ENCODE data around the gene PLCH2. TPM values are rescaled to one million over a fixed set of nuclear protein-coding genes. Genes with fewer than 3 reads are reported as not detected.

PLCH2 gene
- total and polyA plus RNA-seq, 9 of the 15 experiments (the other 6 are each of a cell fraction or from before 2014, with no cell fraction given) = 0.16 TPM; not detected in 8

DNA sequence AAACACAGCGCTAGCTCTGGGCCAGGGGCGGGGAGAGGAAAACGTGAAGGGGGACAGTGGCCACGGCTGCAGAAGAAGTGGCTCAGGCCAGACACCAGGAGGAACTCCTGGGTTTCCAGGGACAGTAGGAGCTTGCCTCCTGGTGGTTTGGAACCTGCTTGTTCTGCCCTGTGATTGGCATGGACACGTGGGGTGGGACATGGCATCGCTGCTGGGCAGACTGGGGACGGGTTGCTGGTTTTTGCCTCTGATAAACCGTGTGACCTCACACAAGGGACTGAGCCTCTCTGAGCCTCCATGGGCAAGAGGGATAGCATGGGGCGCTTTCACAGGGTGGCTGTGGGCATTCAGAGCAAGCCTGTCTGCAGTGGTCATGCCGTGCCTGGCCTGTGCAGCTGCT, 7.5 kb upstream of the PLCH2 start:
- no peaks in the 10 kb centered on the region for H3K36me3 ChIP-seq (ENCODE audit: control insufficient read depth, insufficient read depth, low read length)
- no peak overlapping the region for H3K27ac ChIP-seq (ENCODE audit: extremely low read depth, low read depth, low read length)
- TF ChIP-seq TCF7L2 (IDR thresholded peaks at IDR 0.05; ENCODE audit: low read depth, low read length) (no peak), RBBP5 (IDR thresholded peaks at IDR 0.05; ENCODE audit: borderline replicate concordance, insufficient read depth, low read length, poor library complexity, severe bottlenecking) (no peak), BRCA1 (IDR thresholded peaks at IDR 0.05) (no peak), BRCA1 (CRISPR knock-in tag; IDR thresholded peaks at IDR 0.05) (no peak), CTBP1 (IDR thresholded peaks at IDR 0.05; ENCODE audit: borderline replicate concordance) (no peak)
- TF ChIP-seq, protein P1, sequence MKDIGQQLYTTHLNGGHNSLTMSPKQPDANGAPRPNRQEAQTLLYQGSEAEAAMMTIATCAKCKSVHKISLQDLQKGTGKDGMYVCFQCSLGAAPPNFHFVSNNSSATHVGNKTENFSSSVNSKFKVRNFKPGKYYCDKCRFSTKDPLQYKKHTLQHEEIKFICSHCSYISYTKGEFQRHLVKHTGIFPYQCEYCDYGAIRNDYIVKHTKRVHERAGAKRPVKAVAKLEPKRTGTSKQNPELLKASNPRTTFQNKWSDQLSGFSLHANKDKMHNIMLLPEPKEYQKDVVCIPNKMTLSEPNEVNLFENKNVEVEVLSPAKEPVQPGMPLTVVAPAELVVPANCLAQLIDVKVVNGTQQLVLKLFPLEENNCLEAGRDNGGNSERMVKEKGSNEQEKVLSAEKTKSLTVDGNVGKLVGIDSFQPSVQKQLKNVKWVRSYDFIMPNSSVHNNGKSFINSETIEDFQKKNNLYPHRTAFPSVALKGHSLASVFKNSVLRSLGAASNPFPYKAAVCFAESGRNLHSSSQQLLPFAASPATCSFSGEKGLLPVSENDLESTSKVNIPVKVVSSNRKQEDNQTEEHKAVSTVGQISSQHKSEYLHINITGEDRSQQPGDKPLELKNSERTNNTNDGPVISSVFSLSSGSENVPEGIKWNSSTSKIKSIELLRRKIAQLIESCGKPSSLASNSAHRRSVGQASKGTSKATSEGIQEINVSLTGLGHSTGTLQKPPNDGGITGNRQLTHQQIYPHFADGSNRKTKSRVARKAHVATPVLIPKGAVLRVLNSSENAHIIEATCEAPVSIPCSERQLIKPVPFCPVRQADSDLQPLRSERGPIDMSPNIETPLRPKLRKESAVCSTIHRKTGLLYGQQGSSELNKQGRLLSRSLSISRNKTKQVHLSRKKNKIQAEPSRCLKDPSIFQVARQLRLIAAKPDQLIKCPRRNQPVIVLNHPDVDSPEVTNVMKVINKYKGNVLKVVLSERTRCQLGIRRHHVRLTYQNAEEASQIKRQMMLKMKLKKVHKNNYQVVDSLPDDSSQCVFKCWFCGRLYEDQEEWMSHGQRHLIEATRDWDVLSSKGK (CRISPR knock-in tag; IDR thresholded peaks at IDR 0.05) = no peak
- TF ChIP-seq, protein P2, sequence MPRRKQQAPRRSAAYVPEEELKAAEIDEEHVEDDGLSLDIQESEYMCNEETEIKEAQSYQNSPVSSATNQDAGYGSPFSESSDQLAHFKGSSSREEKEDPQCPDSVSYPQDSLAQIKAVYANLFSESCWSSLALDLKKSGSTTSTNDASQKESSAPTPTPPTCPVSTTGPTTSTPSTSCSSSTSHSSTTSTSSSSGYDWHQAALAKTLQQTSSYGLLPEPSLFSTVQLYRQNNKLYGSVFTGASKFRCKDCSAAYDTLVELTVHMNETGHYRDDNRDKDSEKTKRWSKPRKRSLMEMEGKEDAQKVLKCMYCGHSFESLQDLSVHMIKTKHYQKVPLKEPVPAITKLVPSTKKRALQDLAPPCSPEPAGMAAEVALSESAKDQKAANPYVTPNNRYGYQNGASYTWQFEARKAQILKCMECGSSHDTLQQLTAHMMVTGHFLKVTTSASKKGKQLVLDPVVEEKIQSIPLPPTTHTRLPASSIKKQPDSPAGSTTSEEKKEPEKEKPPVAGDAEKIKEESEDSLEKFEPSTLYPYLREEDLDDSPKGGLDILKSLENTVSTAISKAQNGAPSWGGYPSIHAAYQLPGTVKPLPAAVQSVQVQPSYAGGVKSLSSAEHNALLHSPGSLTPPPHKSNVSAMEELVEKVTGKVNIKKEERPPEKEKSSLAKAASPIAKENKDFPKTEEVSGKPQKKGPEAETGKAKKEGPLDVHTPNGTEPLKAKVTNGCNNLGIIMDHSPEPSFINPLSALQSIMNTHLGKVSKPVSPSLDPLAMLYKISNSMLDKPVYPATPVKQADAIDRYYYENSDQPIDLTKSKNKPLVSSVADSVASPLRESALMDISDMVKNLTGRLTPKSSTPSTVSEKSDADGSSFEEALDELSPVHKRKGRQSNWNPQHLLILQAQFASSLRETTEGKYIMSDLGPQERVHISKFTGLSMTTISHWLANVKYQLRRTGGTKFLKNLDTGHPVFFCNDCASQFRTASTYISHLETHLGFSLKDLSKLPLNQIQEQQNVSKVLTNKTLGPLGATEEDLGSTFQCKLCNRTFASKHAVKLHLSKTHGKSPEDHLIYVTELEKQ (CRISPR knock-in tag; IDR thresholded peaks at IDR 0.05) = no peak
- TF ChIP-seq, protein P3, sequence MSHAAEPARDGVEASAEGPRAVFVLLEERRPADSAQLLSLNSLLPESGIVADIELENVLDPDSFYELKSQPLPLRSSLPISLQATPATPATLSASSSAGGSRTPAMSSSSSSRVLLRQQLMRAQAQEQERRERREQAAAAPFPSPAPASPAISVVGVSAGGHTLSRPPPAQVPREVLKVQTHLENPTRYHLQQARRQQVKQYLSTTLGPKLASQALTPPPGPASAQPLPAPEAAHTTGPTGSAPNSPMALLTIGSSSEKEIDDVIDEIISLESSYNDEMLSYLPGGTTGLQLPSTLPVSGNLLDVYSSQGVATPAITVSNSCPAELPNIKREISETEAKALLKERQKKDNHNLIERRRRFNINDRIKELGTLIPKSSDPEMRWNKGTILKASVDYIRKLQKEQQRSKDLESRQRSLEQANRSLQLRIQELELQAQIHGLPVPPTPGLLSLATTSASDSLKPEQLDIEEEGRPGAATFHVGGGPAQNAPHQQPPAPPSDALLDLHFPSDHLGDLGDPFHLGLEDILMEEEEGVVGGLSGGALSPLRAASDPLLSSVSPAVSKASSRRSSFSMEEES (CRISPR knock-in tag; IDR thresholded peaks at IDR 0.05) = no peak
- TF ChIP-seq, protein P4, sequence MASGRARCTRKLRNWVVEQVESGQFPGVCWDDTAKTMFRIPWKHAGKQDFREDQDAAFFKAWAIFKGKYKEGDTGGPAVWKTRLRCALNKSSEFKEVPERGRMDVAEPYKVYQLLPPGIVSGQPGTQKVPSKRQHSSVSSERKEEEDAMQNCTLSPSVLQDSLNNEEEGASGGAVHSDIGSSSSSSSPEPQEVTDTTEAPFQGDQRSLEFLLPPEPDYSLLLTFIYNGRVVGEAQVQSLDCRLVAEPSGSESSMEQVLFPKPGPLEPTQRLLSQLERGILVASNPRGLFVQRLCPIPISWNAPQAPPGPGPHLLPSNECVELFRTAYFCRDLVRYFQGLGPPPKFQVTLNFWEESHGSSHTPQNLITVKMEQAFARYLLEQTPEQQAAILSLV (tag; IDR thresholded peaks at IDR 0.05) = no peak

More for the DNA sequence above, 7.5 kb upstream of the PLCH2 start:
- Histone ChIP-seq H2AFZ (ENCODE audit: low read depth, low read length) (no peak overlapping the region), H4K20me1 (replicated peaks; ENCODE audit: control insufficient read depth, insufficient read depth, low read length) (peaks cover 47% of the 10 kb centered on the region), H3K9ac (ENCODE audit: insufficient read depth in 1 of 2, low read depth in 2 of 2, low read length in 2 of 2) (no peak overlapping the region), H3K4me2 (ENCODE audit: insufficient read depth, low read length) (no peak overlapping the region), H3K79me2 (ENCODE audit: control insufficient read depth, insufficient read depth, low read length) (no peaks in the 10 kb centered on the region), H3K9me1 (ENCODE audit: control insufficient read depth, insufficient read depth, low read length) (no peaks in the 10 kb centered on the region), H3K4me3 (no peak overlapping the region), H3K4me1 (replicated peaks in 1 of 2; ENCODE audit: control insufficient read depth in 2 of 2, insufficient read depth in 2 of 2, low read length in 2 of 2) (peaks cover 0 to 73% of the 10 kb centered on the region in 2 experiments; a peak in 2 of 5 replicates), H3K27me3 (ENCODE audit: control insufficient read depth in 2 of 2, insufficient read depth in 2 of 2, low read length in 2 of 2) (peaks cover 9 to 75% of the 10 kb centered on the region in 2 experiments; a peak in 3 of 5 replicates), H3K9me3 (replicated peaks; ENCODE audit: control insufficient read depth, insufficient read depth, low read depth, low read length) (no peaks in the 10 kb centered on the region)
- intact Hi-C loops (cut with micrococcal nuclease) (no loop called here), in situ Hi-C loops (cut with MboI) (no loop called here)
- DNase-seq (ENCODE audit: extremely low read depth in 1 of 4, low spot score in 3 of 4) (no peak), ATAC-seq (no peak), FAIRE-seq (no peak)
- ChIA-PET POLR2A (interaction anchor here (0.6 to 1.4 kb wide), 4 partner anchors 12 to 22 kb away, joined by 3 to 4 read pairs (median 4); no protein-coding TSS in a partner anchor), CTCF (ENCODE audit: low intra/inter-chr PET ratio) (no interaction called here)
- no TSS peak for BruUV-seq (replicated peaks)
- WGBS (ENCODE audit: insufficient coverage, low coverage, missing lambda C conversion rate) = 1% methylated on average over 10 of the region's 10 CpGs
